ENCODE data around the gene NSMF. TPM values are rescaled to one million over a fixed set of nuclear protein-coding genes. Genes with fewer than 3 reads are reported as not detected.
A peak's percentile ranks its signal among the peaks of the same experiment; 100 is the strongest.

NSMF gene
- polyA plus RNA-seq, 1 of the 3 experiments (the other 2 are of a cell fraction), result 58.8 TPM

GRCh38 chr9:137431416-137431931 lies 27.7 kb downstream of the NSMF start (continued):
- TF ChIP-seq ZBTB33 (IDR thresholded peaks at IDR 0.05; ENCODE audit: borderline replicate concordance, low read depth) (no peak), RCOR1 (IDR thresholded peaks at IDR 0.05; ENCODE audit: low read length) (no peak), GABPA (IDR thresholded peaks at IDR 0.05; ENCODE audit: low read depth) (no peak), FOXM1 (IDR thresholded peaks at IDR 0.05; ENCODE audit: low read depth) (no peak), TCF12 (IDR thresholded peaks at IDR 0.05) (no peak)

- no peaks in the 10 kb centered on the region for H4K20me1 ChIP-seq (ENCODE audit: insufficient read depth)
- ChIA-PET CTCF (interaction anchor here (0.6 to 7.0 kb wide), 5 partner anchors 7 to 684 kb away, joined by 3 to 27 read pairs (median 5); partner anchors contain the start of genes EXD3 and NOXA1), POLR2A (interaction anchor here (0.9 kb wide), 1 partner anchor 128 kb away, joined by 3 read pairs; the partner anchor contains the start of gene NRARP)
- H3K4me2 ChIP-seq, result no peak overlapping the region
- no peak overlapping the region for H3K4me3 ChIP-seq (ENCODE audit: low read depth in 2 of 2, low read length in 1 of 2)
- H2AFZ ChIP-seq (ENCODE audit: low read depth), result no peak overlapping the region
- no peaks in the 10 kb centered on the region for H3K36me3 ChIP-seq (replicated peaks in 1 of 2; ENCODE audit: control insufficient read depth in 1 of 2, insufficient read depth in 2 of 2, low read length in 1 of 2)
- H3F3A ChIP-seq (replicated peaks; ENCODE audit: insufficient read depth), result no peaks in the 10 kb centered on the region
- H3K9me3 ChIP-seq, result no peaks in the 10 kb centered on the region
- no peaks in the 10 kb centered on the region for H3K27me3 ChIP-seq (ENCODE audit: insufficient read depth)
- no peaks in the 10 kb centered on the region for H3K9me2 ChIP-seq
- WGBS (ENCODE audit: low lambda C conversion rate), result 55% methylated on average over 7 of the region's 27 CpGs
- no peaks in the 10 kb centered on the region for H3K79me2 ChIP-seq (ENCODE audit: insufficient read depth)
- H3K9ac ChIP-seq, result no peak overlapping the region
- no peak overlapping the region for H3K27ac ChIP-seq (ENCODE audit: low read depth in 2 of 2, low read length in 1 of 2)
- peaks cover 3 to 9% of the 10 kb centered on the region in 2 experiments; a peak in 2 of 4 replicates for H3K4me1 ChIP-seq (ENCODE audit: control insufficient read depth in 1 of 2, insufficient read depth in 2 of 2, low read depth in 1 of 2, low read length in 1 of 2)
- TF ChIP-seq GATA2 (CRISPR knock-in tag; IDR thresholded peaks at IDR 0.05), result no peak
- no peak for DNase-seq
Observed at GRCh38 chr9:137430723-137431415, 28.3 kb downstream of the NSMF start.

- CTCF ChIA-PET, result interaction anchor here (1.0 to 7.0 kb wide), 5 partner anchors 6 to 128 kb away, joined by 3 to 27 read pairs (median 5); partner anchors contain the start of genes EXD3, NOXA1 and NRARP
- 26% methylated on average over 15 of the region's 34 CpGs for WGBS (ENCODE audit: low lambda C conversion rate)
- DNase-seq, result peak; percentile 86
- TF ChIP-seq TEAD4 (IDR thresholded peaks at IDR 0.05; ENCODE audit: borderline replicate concordance, insufficient read depth) (no peak), RFX5 (IDR thresholded peaks at IDR 0.05; ENCODE audit: low read length) (no peak), FOSL2 (IDR thresholded peaks at IDR 0.05; ENCODE audit: borderline replicate concordance, low read depth) (no peak), REST (IDR thresholded peaks at IDR 0.05; ENCODE audit: low read depth, low read length) (no peak), YY1 (IDR thresholded peaks at IDR 0.05; ENCODE audit: low read depth) (no peak), EZH2phosphoT487 (IDR thresholded peaks at IDR 0.05; ENCODE audit: borderline replicate concordance, low read depth) (no peak), SIN3A (IDR thresholded peaks at IDR 0.05; ENCODE audit: borderline replicate concordance, low read depth, low read length) (no peak), USF2 (IDR thresholded peaks at IDR 0.05; ENCODE audit: borderline replicate concordance, low read depth, low read length) (no peak)
Observed at GRCh38 chr9:137429974-137430722, 29.0 kb downstream of the NSMF start.

More at GRCh38 chr9:137429974-137430722, 29.0 kb downstream of the NSMF start:
- peak overlapping the region in 1 of 2 experiments; percentile 33; a peak in 2 of 4 replicates for H3K4me3 ChIP-seq (ENCODE audit: low read depth in 2 of 2, low read length in 1 of 2)
- no peaks in the 10 kb centered on the region for H4K20me1 ChIP-seq (ENCODE audit: insufficient read depth)
- H3K4me1 ChIP-seq (ENCODE audit: control insufficient read depth in 1 of 2, insufficient read depth in 2 of 2, low read depth in 1 of 2, low read length in 1 of 2), result peaks cover 0 to 14% of the 10 kb centered on the region in 2 experiments; a peak in 1 of 4 replicates
- POLR2A ChIA-PET, result interaction anchor here (0.6 to 0.9 kb wide), 2 partner anchors 16 to 128 kb away, joined by 3 read pairs; partner anchors contain the start of gene NRARP
- H3F3A ChIP-seq (replicated peaks; ENCODE audit: insufficient read depth), result no peaks in the 10 kb centered on the region
- no peaks in the 10 kb centered on the region for H3K9me3 ChIP-seq
- H3K27me3 ChIP-seq (ENCODE audit: insufficient read depth), result no peaks in the 10 kb centered on the region
- H3K4me2 ChIP-seq, result no peak overlapping the region
- H3K36me3 ChIP-seq (replicated peaks in 1 of 2; ENCODE audit: control insufficient read depth in 1 of 2, insufficient read depth in 2 of 2, low read length in 1 of 2), result no peaks in the 10 kb centered on the region
- H3K27ac ChIP-seq (ENCODE audit: low read depth in 2 of 2, low read length in 1 of 2), result no peak overlapping the region
- H2AFZ ChIP-seq (ENCODE audit: low read depth), result no peak overlapping the region
- no peak overlapping the region for H3K9ac ChIP-seq
- no peaks in the 10 kb centered on the region for H3K9me2 ChIP-seq
- H3K79me2 ChIP-seq (ENCODE audit: insufficient read depth), result no peaks in the 10 kb centered on the region
